GM12878 (cell line): Measurements from ENCODE around the gene ATP6V1G1.

Source experiments
- CEBPB ChIP-seq, 2 experiments: fragments of 150-350 bp in 1 of 2; IDR thresholded peaks; 2 replicates each; pipeline ENCODE4 v1.6.1; 2012 to 2014; ENCODE audit warnings: low read depth in 2 of 2, low read length in 2 of 2, borderline replicate concordance in 1 of 2, inconsistent platforms in 1 of 2
- CTCF ChIP-seq, 3 experiments: IDR thresholded peaks in 2 of 3; conservative IDR thresholded peaks in 1 of 3; 2 replicates each; pipeline ENCODE4 v1.5.1; 2011; ENCODE audit warnings: low read depth in 3 of 3, low read length in 3 of 3, mild to moderate bottlenecking in 3 of 3, control low read depth in 2 of 3, moderate library complexity in 2 of 3, inconsistent platforms in 1 of 3, mixed read lengths in 1 of 3; ENCODE audit not compliant: control insufficient read depth in 2 of 3, insufficient read depth in 1 of 3; ENCODE audit errors: extremely low read depth in 1 of 3
- MAX ChIP-seq: IDR thresholded peaks from 2 replicates; pipeline ENCODE4 v1.6.1; 2012; ENCODE audit warnings: low read depth, low read length, improper control_type of control experiment
- NR2C2 ChIP-seq: IDR thresholded peaks from 2 replicates; pipeline ENCODE4 v1.6.1; 2011; ENCODE audit warnings: borderline replicate concordance, low read depth; ENCODE audit not compliant: control insufficient read depth, insufficient read length
- POLR2A ChIP-seq: IDR thresholded peaks from 2 replicates; pipeline ENCODE4 v1.6.1; 2011; ENCODE audit warnings: low read depth, mild to moderate bottlenecking, low read length
- POU2F2 ChIP-seq: IDR thresholded peaks from 3 replicates; pipeline ENCODE4 v1.6.1; 2011; ENCODE audit warnings: low read depth, mild to moderate bottlenecking, low read length, borderline replicate concordance
- ZBTB11 ChIP-seq: fragments of 450-650 bp; formaldehyde crosslinking; IDR thresholded peaks from 2 replicates; pipeline ENCODE4 v1.5.0; 2022; ENCODE audit warnings: mild to moderate bottlenecking, missing genetic modification characterization

- TF ChIP-seq NR2C2 (no peak), POLR2A (no peak), ZBTB11 (CRISPR knock-in tag) (no peak), CEBPB (IDR thresholded peaks at IDR 0.05; ENCODE audit: borderline replicate concordance in 1 of 2, low read depth in 2 of 2, low read length in 2 of 2) (no peak), POU2F2 (no peak), MAX (no peak), CTCF (IDR thresholded peaks at IDR 0.05 in 2 of 3, conservative IDR thresholded peaks at IDR 0.05 in 1 of 3; ENCODE audit: control insufficient read depth in 2 of 3, extremely low read depth in 1 of 3, insufficient read depth in 1 of 3, low read depth in 3 of 3, low read length in 3 of 3) (no peak)
These were observed 50.8 kb downstream of the ATP6V1G1 start for GRCh38 chr9:114638404-114638803.
